Mesendoderm (in vitro differentiated cells): ENCODE results near the gene DNM1L.
A peak's percentile ranks its signal among the peaks of the same experiment; 100 is the strongest.

Experiments
- DNase-seq: peaks from one replicate; pipeline ENCODE4 v3.0.0; 2013
- H2AK5ac ChIP-seq: 2 replicates; pipeline ENCODE4 v1.6.1; 2013; ENCODE audit warnings: low read length, inconsistent platforms
- H2BK120ac ChIP-seq: 2 replicates; pipeline ENCODE4 v1.6.1; 2013; ENCODE audit warnings: low read depth, mild to moderate bottlenecking, low read length, moderate library complexity, mixed read lengths
- H2BK15ac ChIP-seq: replicated peaks from 2 replicates; pipeline ENCODE4 v1.6.1; 2013; ENCODE audit warnings: low read depth, mild to moderate bottlenecking, moderate library complexity
- H2BK5ac ChIP-seq: 2 replicates; pipeline ENCODE4 v1.6.1; 2013; ENCODE audit warnings: low read length, inconsistent platforms
- H3K18ac ChIP-seq: 2 replicates; pipeline ENCODE4 v1.6.1; 2013; ENCODE audit warnings: mild to moderate bottlenecking, low read length, mixed read lengths
- H3K23ac ChIP-seq: one replicate; pipeline ENCODE4 v1.6.1; 2013; ENCODE audit warnings: low read length
- H3K27ac ChIP-seq: 2 replicates; pipeline ENCODE4 v1.5.1; 2013; ENCODE audit warnings: low read depth, mild to moderate bottlenecking, inconsistent platforms, low read length, moderate library complexity
- H3K27me3 ChIP-seq: 2 replicates; pipeline ENCODE4 v1.6.1; 2013; ENCODE audit warnings: low read length, control low read depth, mild to moderate bottlenecking, inconsistent platforms; ENCODE audit not compliant: insufficient read depth, poor library complexity
- H3K36me3 ChIP-seq: 2 replicates; pipeline ENCODE4 v1.6.1; 2013; ENCODE audit warnings: low read length, inconsistent platforms; ENCODE audit not compliant: control insufficient read depth, insufficient read depth
- H3K4ac ChIP-seq: one replicate; pipeline ENCODE4 v1.6.1; 2013; ENCODE audit warnings: low read depth, mild to moderate bottlenecking, low read length, moderate library complexity
- H3K4me1 ChIP-seq: 2 replicates; pipeline ENCODE4 v1.6.1; 2013; ENCODE audit warnings: low read depth, low read length, inconsistent platforms; ENCODE audit not compliant: control insufficient read depth
- H3K4me2 ChIP-seq: 2 replicates; pipeline ENCODE4 v1.6.1; 2013; ENCODE audit warnings: low read length
- H3K4me3 ChIP-seq: 2 replicates; pipeline ENCODE4 v1.5.1; 2013; ENCODE audit warnings: mild to moderate bottlenecking, low read length
- H3K56ac ChIP-seq: one replicate; pipeline ENCODE4 v1.6.1; 2013; ENCODE audit warnings: low read length
- H3K79me1 ChIP-seq: 2 replicates; pipeline ENCODE4 v1.6.1; 2013; ENCODE audit warnings: low read length, inconsistent platforms
- H3K79me2 ChIP-seq: 2 replicates; pipeline ENCODE4 v1.6.1; 2013; ENCODE audit warnings: mild to moderate bottlenecking, low read length; ENCODE audit not compliant: control insufficient read depth, insufficient read depth
- H3K9ac ChIP-seq: 2 replicates; pipeline ENCODE4 v1.6.1; 2013; ENCODE audit warnings: low read length, inconsistent platforms
- H4K5ac ChIP-seq: one replicate; pipeline ENCODE4 v1.6.1; 2013; ENCODE audit warnings: low read length
- H4K8ac ChIP-seq: one replicate; pipeline ENCODE4 v1.6.1; 2013; ENCODE audit warnings: low read depth, mild to moderate bottlenecking, control low read depth, low read length, moderate library complexity
- whole genome bisulfite sequencing: extraction: QIAGEN DNeasy Blood & Tissue Kit; methylation state at CpG from one replicate; pipeline ENCODE4 v1.1.7; 2013; ENCODE audit warnings: low lambda C conversion rate, missing lambda C conversion rate; ENCODE audit not compliant: insufficient coverage; ENCODE audit errors: extremely low coverage; 5-methylcytosine and 5-hydroxymethylcytosine counted together

The DNM1L gene

DNA sequence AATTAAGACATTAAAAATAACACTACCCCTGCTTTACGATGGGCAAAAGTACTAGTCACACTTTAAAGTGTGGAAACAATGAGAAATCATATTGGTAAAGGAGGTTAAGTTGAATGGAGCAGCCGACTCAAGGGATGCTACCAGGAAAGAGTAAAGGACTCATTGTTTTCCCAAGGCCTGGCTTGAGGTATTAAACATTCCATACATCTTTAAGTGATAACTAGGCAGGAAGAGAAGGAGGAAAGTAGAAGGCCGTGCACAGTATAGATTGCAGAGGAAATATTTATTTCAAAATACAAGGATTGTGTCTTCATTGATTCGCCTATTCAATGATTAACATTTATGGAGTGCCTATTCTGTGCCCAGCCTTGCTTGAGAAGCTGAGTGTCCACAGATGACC is 97.2 kb downstream of the DNM1L start:
- no peak overlapping the region for H2BK15ac ChIP-seq
- no peak overlapping the region for H4K5ac ChIP-seq
- no peak overlapping the region for H3K4me2 ChIP-seq
- H3K56ac ChIP-seq: no peak overlapping the region
- H3K18ac ChIP-seq: no peak overlapping the region
- H2AK5ac ChIP-seq: no peak overlapping the region
- H3K23ac ChIP-seq: no peak overlapping the region
- WGBS: no CpG with 5 or more reads among the region's 4 CpGs
- no peaks in the 10 kb centered on the region for H3K79me1 ChIP-seq
- no peak overlapping the region for H3K27ac ChIP-seq
- H3K4me3 ChIP-seq: no peak overlapping the region
- H3K9ac ChIP-seq: no peak overlapping the region
- no peaks in the 10 kb centered on the region for H3K27me3 ChIP-seq
- H3K79me2 ChIP-seq: no peaks in the 10 kb centered on the region
- no peaks in the 10 kb centered on the region for H3K36me3 ChIP-seq
- H3K4ac ChIP-seq: no peak overlapping the region
- DNase-seq: no peak
- no peak overlapping the region for H2BK5ac ChIP-seq
- H4K8ac ChIP-seq: no peak overlapping the region
- no peak overlapping the region for H2BK120ac ChIP-seq
- no peaks in the 10 kb centered on the region for H3K4me1 ChIP-seq

DNA sequence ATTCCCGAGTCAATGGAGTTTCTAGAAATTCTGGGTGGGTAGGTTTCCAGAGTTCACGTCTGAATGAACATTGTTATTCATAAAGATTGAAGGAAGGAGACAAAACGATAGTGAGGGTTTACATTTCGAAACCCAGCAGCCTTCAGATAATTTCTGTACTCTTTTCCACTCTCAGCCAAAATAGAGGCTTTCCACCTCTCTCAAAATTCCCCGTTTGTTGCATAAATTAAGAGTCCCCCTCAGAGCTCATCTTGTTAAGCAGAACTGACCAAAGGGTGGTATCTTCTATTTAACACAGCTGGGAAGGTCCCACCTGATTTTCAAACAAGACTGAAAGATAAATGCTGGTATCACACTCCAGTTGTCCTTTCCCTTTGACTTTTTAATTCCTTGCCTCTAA is 98.1 kb downstream of the DNM1L start:
- Histone ChIP-seq H2BK5ac (no peak overlapping the region), H4K5ac (no peak overlapping the region), H3K79me2 (no peaks in the 10 kb centered on the region), H3K4me1 (no peaks in the 10 kb centered on the region), H3K56ac (no peak overlapping the region), H3K4me2 (no peak overlapping the region), H3K9ac (no peak overlapping the region), H2BK15ac (no peak overlapping the region), H3K36me3 (no peaks in the 10 kb centered on the region), H2BK120ac (no peak overlapping the region), H3K79me1 (no peaks in the 10 kb centered on the region), H3K4ac (no peak overlapping the region), H4K8ac (no peak overlapping the region), H3K23ac (no peak overlapping the region), H3K18ac (no peak overlapping the region), H3K27me3 (no peaks in the 10 kb centered on the region), H3K4me3 (no peak overlapping the region), H2AK5ac (no peak overlapping the region), H3K27ac (no peak overlapping the region)
- WGBS: no CpG with 5 or more reads among the region's 5 CpGs
- peak; percentile 20 for DNase-seq

DNA sequence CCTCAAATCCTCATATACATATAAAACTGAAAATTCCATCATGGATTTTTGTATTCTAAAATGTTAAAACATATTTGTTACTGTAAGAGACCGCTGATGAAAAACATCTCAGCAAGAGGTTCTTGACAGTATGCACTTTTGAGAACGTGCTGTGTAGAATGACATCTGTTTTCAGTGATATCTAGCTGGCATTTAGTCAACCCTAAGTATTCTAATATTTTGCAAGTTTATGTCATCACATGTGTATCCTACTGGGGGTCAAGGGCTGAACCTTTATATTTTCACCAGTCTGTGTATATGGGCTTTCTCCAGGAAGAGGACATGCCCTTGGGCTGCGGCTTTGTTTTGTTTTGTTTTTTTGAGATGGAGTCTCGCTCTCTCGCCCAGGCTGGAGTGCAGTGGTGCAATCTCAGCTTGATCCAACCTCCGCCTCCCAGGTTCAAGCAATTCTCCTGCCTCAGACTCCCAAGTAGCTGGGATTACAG is 98.6 kb downstream of the DNM1L start:
- no peaks in the 10 kb centered on the region for H3K79me1 ChIP-seq
- H3K4ac ChIP-seq: no peak overlapping the region
- no CpG with 5 or more reads among the region's 6 CpGs for WGBS
- no peak overlapping the region for H3K23ac ChIP-seq
- no peak overlapping the region for H3K27ac ChIP-seq
- H2BK120ac ChIP-seq: no peak overlapping the region
- H3K4me3 ChIP-seq: no peak overlapping the region
- no peak overlapping the region for H3K4me2 ChIP-seq
- H3K18ac ChIP-seq: no peak overlapping the region
- H3K9ac ChIP-seq: no peak overlapping the region
- no peak for DNase-seq
- no peaks in the 10 kb centered on the region for H3K79me2 ChIP-seq
- no peak overlapping the region for H2BK5ac ChIP-seq
- H3K4me1 ChIP-seq: no peaks in the 10 kb centered on the region
- H4K8ac ChIP-seq: no peak overlapping the region
- H2BK15ac ChIP-seq: no peak overlapping the region
- no peak overlapping the region for H4K5ac ChIP-seq
- H3K56ac ChIP-seq: no peak overlapping the region
- H3K27me3 ChIP-seq: no peaks in the 10 kb centered on the region
- H3K36me3 ChIP-seq: no peaks in the 10 kb centered on the region
- no peak overlapping the region for H2AK5ac ChIP-seq

DNA sequence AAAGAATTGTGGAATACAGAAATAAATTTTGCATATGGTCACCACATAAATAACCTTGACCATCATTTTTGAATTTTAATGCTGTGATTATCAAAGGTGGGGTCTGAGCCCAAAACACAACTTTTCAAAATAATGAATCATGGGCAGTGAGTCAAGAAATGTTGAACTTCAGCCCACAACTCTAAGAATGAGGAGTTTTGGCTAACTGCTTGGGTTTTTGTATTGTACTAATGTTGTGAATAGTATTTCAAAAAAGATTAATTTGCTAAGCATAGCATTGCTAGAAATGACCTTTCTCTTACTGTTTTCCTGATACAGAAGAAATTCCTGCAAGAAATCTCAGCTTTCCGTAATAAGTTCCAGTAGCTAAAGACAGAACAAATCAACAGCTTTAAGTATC is 101.0 kb downstream of the DNM1L start:
- Histone ChIP-seq H3K27ac (no peak overlapping the region), H3K79me1 (no peaks in the 10 kb centered on the region), H2BK15ac (no peak overlapping the region), H4K8ac (no peak overlapping the region), H3K9ac (no peak overlapping the region), H2BK5ac (no peak overlapping the region), H3K4me3 (no peak overlapping the region), H3K4me1 (no peaks in the 10 kb centered on the region), H3K27me3 (no peaks in the 10 kb centered on the region), H3K4me2 (no peak overlapping the region), H3K36me3 (no peaks in the 10 kb centered on the region), H3K23ac (no peak overlapping the region), H4K5ac (no peak overlapping the region), H3K56ac (no peak overlapping the region), H2AK5ac (no peak overlapping the region), H3K4ac (no peak overlapping the region), H3K18ac (no peak overlapping the region), H2BK120ac (no peak overlapping the region), H3K79me2 (no peaks in the 10 kb centered on the region)
- DNase-seq: no peak
- WGBS: no CpG with 5 or more reads among the region's 1 CpG

DNA sequence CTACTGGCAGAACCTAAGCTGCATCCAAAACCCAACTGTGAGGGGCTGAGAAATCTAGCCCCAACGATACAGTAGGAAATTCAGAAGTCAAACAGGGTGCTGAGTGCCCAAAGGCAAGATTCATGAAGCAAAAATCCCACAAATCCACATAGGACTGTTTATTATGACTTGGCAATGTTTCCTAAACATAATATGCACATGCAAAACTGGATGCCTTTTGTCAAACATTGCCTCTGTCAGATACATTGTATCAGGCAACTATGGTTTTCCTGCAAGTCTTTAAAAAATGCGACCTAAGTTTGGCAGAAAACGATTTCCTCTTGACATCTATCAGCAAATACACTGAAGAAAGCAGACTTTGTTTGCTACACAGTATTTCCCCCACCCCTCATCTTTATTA is 103.9 kb downstream of the DNM1L start:
- H4K5ac ChIP-seq: no peak overlapping the region
- H4K8ac ChIP-seq: no peak overlapping the region
- no peaks in the 10 kb centered on the region for H3K27me3 ChIP-seq
- WGBS: no CpG with 5 or more reads among the region's 3 CpGs
- H3K4me2 ChIP-seq: no peak overlapping the region
- H3K79me2 ChIP-seq: no peaks in the 10 kb centered on the region
- no peak overlapping the region for H3K27ac ChIP-seq
- no peak overlapping the region for H3K4me3 ChIP-seq
- H3K18ac ChIP-seq: no peak overlapping the region
- no peak overlapping the region for H3K56ac ChIP-seq
- DNase-seq: no peak
- H3K79me1 ChIP-seq: no peaks in the 10 kb centered on the region
- no peak overlapping the region for H2BK5ac ChIP-seq
- no peak overlapping the region for H2AK5ac ChIP-seq
- no peak overlapping the region for H2BK120ac ChIP-seq
- no peak overlapping the region for H2BK15ac ChIP-seq
- no peaks in the 10 kb centered on the region for H3K4me1 ChIP-seq
- H3K23ac ChIP-seq: no peak overlapping the region
- no peaks in the 10 kb centered on the region for H3K36me3 ChIP-seq
- H3K4ac ChIP-seq: no peak overlapping the region
- H3K9ac ChIP-seq: no peak overlapping the region

GRCh38 chr12:32785557-32785956 is 106.5 kb downstream of the DNM1L start:
- Histone ChIP-seq H3K4me1 (no peaks in the 10 kb centered on the region), H3K4me3 (no peak overlapping the region), H2BK120ac (no peak overlapping the region), H3K27ac (no peak overlapping the region), H3K4me2 (no peak overlapping the region), H4K8ac (no peak overlapping the region), H3K4ac (no peak overlapping the region), H4K5ac (no peak overlapping the region), H3K18ac (no peak overlapping the region), H3K79me2 (no peaks in the 10 kb centered on the region), H3K9ac (no peak overlapping the region), H3K36me3 (no peaks in the 10 kb centered on the region), H3K23ac (no peak overlapping the region), H3K79me1 (no peaks in the 10 kb centered on the region), H2AK5ac (no peak overlapping the region), H2BK15ac (no peak overlapping the region), H2BK5ac (no peak overlapping the region), H3K56ac (no peak overlapping the region), H3K27me3 (no peaks in the 10 kb centered on the region)
- no peak for DNase-seq
- no CpG with 5 or more reads among the region's 5 CpGs for WGBS
